ENCODE measurements around the gene ZSWIM3. TPM values are rescaled to one million over a fixed set of nuclear protein-coding genes. Genes with fewer than 3 reads are reported as not detected.

ZSWIM3 gene
- total and polyA plus RNA-seq, 2 of the 13 experiments (the other 11 are each of a cell fraction or from before 2014, with no cell fraction given) = 5.2 to 5.8 TPM

DNA sequence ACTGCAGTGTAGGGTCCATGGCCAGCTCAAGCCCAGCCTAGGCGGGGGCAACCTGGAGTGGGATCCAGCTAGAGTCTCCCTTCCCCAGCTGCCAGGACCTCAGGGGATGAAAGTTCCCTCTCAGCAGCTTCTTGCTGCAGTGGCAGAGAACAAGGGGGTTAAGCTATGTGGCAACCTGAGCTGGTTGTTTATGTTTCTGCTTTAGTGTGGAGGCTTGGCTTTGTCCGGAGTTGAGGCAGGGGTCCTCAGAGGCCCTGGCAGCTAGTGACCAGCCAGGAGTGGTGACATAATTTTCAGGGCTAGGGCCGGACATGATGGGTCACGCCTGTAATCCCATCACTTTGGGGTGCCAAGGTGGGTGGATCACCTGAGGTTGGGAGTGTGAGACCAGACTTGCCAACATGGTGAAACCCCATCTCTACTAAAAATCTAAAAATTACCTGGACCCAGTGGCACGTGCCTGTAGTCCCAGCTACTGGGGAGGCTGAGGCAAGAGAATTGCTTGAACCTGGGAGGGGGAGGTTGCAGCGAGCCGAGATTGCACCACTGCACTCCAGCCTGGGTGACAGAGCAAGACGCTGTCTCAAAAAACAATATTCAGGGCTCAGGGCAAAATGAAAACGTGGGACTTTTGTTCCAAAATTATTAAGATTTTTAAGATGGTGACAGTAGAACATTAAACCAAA is 68.5 kb downstream of the ZSWIM3 start (continued):
- TF ChIP-seq, protein P1, sequence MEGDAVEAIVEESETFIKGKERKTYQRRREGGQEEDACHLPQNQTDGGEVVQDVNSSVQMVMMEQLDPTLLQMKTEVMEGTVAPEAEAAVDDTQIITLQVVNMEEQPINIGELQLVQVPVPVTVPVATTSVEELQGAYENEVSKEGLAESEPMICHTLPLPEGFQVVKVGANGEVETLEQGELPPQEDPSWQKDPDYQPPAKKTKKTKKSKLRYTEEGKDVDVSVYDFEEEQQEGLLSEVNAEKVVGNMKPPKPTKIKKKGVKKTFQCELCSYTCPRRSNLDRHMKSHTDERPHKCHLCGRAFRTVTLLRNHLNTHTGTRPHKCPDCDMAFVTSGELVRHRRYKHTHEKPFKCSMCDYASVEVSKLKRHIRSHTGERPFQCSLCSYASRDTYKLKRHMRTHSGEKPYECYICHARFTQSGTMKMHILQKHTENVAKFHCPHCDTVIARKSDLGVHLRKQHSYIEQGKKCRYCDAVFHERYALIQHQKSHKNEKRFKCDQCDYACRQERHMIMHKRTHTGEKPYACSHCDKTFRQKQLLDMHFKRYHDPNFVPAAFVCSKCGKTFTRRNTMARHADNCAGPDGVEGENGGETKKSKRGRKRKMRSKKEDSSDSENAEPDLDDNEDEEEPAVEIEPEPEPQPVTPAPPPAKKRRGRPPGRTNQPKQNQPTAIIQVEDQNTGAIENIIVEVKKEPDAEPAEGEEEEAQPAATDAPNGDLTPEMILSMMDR (CRISPR knock-in tag; IDR thresholded peaks at IDR 0.05) = no peak
- TF ChIP-seq SP5 (CRISPR knock-in tag; IDR thresholded peaks at IDR 0.05; ENCODE audit: borderline replicate concordance, low read depth) (no peak), ZNF33A (CRISPR knock-in tag; IDR thresholded peaks at IDR 0.05; ENCODE audit: borderline replicate concordance) (no peak), MXD4 (CRISPR knock-in tag; IDR thresholded peaks at IDR 0.05) (no peak), ISX (CRISPR knock-in tag; conservative IDR thresholded peaks at IDR 0.05) (no peak), NR2F2 (IDR thresholded peaks at IDR 0.05; ENCODE audit: borderline replicate concordance, low read depth) (no peak), CC2D1A (CRISPR knock-in tag; IDR thresholded peaks at IDR 0.05) (no peak), ZNF546 (CRISPR knock-in tag; conservative IDR thresholded peaks at IDR 0.05) (no peak), SIX4 (CRISPR knock-in tag; IDR thresholded peaks at IDR 0.05) (no peak), NFATC3 (CRISPR knock-in tag; IDR thresholded peaks at IDR 0.05) (no peak), JUNB (CRISPR knock-in tag; IDR thresholded peaks at IDR 0.05; ENCODE audit: borderline replicate concordance) (no peak), MIXL1 (CRISPR knock-in tag; IDR thresholded peaks at IDR 0.05) (no peak), NCOA2 (CRISPR knock-in tag; IDR thresholded peaks at IDR 0.05) (no peak), FOXP1 (IDR thresholded peaks at IDR 0.05) (no peak), FOXP1 (CRISPR knock-in tag; IDR thresholded peaks at IDR 0.05) (no peak), PAWR (CRISPR knock-in tag; IDR thresholded peaks at IDR 0.05; ENCODE audit: borderline replicate concordance) (no peak), MAFF (IDR thresholded peaks at IDR 0.05; ENCODE audit: low read depth, low read length) (no peak), RFX3 (CRISPR knock-in tag; IDR thresholded peaks at IDR 0.05) (no peak), SPEN (CRISPR knock-in tag; IDR thresholded peaks at IDR 0.05; ENCODE audit: low read depth) (no peak; the same call in 1 of the 2 replicates), U2AF1 (optimal IDR thresholded peaks at IDR 0.05; ENCODE audit: low read depth, low read length) (no peak), RFX1 (IDR thresholded peaks at IDR 0.05) (no peak), SUZ12 (IDR thresholded peaks at IDR 0.05; ENCODE audit: low read depth, low read length) (no peak), KDM5B (CRISPR knock-in tag; IDR thresholded peaks at IDR 0.05; ENCODE audit: borderline replicate concordance) (no peak)
- TF ChIP-seq, protein P2, sequence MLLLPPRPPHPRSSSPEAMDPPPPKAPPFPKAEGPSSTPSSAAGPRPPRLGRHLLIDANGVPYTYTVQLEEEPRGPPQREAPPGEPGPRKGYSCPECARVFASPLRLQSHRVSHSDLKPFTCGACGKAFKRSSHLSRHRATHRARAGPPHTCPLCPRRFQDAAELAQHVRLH (CRISPR knock-in tag; IDR thresholded peaks at IDR 0.05; ENCODE audit: borderline replicate concordance, low read depth) = no peak
- TF ChIP-seq, protein P3, sequence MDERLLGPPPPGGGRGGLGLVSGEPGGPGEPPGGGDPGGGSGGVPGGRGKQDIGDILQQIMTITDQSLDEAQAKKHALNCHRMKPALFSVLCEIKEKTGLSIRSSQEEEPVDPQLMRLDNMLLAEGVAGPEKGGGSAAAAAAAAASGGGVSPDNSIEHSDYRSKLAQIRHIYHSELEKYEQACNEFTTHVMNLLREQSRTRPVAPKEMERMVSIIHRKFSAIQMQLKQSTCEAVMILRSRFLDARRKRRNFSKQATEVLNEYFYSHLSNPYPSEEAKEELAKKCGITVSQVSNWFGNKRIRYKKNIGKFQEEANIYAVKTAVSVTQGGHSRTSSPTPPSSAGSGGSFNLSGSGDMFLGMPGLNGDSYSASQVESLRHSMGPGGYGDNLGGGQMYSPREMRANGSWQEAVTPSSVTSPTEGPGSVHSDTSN (CRISPR knock-in tag; IDR thresholded peaks at IDR 0.05) = no peak
- TF ChIP-seq, protein P4, sequence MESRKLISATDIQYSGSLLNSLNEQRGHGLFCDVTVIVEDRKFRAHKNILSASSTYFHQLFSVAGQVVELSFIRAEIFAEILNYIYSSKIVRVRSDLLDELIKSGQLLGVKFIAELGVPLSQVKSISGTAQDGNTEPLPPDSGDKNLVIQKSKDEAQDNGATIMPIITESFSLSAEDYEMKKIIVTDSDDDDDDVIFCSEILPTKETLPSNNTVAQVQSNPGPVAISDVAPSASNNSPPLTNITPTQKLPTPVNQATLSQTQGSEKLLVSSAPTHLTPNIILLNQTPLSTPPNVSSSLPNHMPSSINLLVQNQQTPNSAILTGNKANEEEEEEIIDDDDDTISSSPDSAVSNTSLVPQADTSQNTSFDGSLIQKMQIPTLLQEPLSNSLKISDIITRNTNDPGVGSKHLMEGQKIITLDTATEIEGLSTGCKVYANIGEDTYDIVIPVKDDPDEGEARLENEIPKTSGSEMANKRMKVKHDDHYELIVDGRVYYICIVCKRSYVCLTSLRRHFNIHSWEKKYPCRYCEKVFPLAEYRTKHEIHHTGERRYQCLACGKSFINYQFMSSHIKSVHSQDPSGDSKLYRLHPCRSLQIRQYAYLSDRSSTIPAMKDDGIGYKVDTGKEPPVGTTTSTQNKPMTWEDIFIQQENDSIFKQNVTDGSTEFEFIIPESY (CRISPR knock-in tag; IDR thresholded peaks at IDR 0.05) = no peak

Measured in HepG2 (cell line).